Measurements from ENCODE around the gene SLC24A3.
A peak's percentile ranks its signal among the peaks of the same experiment; 100 is the strongest.
"Not testable (repeated sequence)": the region's sequence is repeated elsewhere in the genome, so short reads cannot be mapped to it uniquely, and the experiment has no call there.

The SLC24A3 gene

GRCh38 chr20:19678591-19678990 is 466.1 kb downstream of the SLC24A3 start:
- DNase-seq (ENCODE audit: low spot score): not testable (repeated sequence)

DNA sequence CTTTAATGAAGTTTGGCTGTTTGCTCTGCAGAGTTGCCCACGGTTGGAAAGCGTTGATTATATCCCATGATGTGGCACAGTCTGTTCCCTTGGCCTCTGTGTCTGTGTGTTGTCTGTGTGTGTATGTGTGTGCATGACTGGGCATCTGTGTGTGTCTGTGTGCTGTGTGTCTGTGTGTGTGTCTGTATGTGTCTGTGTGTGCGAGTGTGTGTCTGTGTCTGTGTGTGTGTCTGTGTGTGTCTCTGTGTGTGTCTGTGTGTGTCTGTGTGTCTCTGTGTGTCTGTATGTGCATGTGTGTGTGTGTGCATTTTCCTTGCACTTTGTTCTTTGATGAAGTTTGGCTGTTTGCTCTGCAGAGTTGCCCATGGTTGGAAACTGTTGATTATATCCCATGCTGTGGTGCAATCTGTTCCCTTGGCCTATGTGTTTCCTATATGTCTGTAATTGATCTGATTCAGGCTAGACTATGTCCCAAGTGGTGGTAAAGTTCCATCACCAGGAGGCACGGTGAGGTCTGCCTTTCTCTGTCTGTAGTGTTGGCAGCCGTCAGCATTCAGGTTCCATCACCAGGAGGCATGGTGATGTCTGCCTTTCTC is 467.6 kb downstream of the SLC24A3 start:
- DNase-seq (ENCODE audit: low spot score): no peak

GRCh38 chr20:19682249-19682648 is 469.8 kb downstream of the SLC24A3 start:
- DNase-seq (ENCODE audit: low spot score): no peak

DNA sequence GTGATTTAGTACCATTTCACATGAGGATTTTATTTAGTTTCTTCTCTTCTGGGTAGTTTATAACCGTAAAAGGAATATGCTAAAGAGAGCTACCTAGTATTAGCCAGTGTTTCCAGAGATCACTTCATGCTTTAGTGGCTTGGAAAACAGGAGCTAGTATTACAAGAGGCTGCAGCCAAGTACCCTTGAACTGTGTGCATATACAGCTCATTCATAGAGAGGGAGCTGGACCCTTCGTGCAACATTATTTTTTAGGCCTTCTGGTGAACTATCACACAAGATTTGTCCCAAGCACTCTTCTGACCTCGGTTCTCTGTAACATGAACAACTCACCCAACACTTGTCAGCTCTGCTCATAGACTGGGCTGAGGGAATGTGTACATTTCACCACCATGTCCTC is 470.7 kb downstream of the SLC24A3 start:
- DNase-seq (ENCODE audit: low spot score): no peak

DNA sequence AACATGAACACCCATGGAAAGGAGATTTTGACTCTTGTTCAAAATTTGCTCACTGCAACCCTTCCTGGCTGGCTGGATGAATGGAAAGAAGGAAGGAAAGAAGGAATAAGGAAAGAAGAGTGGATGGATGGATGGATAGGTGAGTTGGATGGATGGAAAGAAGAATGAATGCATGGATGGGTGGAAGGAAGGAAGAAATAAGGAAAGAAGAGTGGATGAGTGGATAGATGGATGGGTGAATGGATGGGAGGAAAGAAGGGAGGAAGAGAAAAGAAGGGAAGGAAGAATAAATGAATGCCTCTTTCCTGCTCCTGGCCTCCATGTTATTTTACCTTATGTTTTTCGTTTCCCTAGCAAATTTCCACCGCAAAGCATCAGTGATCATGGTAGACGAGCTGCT is 471.4 kb downstream of the SLC24A3 start:
- no peak for DNase-seq (ENCODE audit: low spot score)

DNA sequence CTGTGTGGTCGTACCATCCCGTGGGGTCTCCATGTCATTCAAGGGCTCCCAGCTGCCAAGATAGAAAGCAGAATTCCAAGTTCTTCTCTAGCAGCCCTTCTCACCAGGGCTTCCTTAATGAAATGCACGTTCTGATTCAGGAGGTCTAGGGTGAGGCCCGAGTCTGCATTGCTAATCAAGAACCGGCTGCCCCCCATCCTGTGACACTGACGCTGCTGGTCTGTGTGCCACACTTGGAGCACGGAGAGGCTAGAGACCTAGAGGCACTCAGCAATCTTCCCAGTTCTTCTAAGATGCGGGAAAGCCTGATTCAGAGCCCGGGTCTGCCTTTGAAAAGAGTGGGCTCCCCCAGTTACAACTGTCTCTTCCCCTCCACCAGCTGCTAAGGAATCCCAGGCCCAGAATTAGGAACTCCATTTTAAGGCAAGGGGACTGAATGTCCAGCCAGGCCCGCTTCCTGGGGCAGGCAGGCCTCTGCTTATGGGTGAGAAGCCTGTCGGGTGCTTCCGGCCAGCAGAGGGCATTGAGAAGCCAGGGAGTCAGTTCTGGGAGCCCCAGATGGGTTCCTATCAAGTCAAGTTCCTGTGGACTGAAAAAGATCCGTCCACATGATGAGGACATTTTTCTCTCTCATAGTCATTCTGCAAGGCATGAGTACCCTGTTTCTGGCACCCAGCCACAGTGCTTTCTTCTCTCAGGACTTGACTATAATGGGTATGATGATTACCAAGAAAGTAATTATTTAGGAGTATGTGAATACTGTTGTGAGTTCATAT is 475.8 kb downstream of the SLC24A3 start:
- peak; percentile 57 for DNase-seq (ENCODE audit: low spot score)

DNA sequence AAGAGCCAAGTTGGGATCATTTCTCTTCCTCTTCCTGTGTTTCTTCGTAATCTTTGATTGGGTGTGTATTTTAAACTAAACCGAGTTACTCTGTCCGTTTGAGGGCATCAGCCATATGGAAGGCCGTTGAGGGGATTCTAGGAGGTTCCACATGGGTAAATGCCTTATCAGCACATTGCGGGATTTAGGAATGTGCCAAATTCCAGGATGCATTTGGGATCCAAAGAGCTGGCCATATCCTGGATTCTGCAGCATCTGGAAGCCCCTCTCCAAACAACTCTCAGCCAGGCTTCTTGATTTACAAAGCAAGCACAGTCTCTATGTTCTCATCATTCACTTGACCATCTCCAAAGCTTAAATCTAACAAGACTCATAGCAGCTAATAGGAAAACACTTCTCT is 478.0 kb downstream of the SLC24A3 start:
- DNase-seq (ENCODE audit: low spot score): no peak

DNA sequence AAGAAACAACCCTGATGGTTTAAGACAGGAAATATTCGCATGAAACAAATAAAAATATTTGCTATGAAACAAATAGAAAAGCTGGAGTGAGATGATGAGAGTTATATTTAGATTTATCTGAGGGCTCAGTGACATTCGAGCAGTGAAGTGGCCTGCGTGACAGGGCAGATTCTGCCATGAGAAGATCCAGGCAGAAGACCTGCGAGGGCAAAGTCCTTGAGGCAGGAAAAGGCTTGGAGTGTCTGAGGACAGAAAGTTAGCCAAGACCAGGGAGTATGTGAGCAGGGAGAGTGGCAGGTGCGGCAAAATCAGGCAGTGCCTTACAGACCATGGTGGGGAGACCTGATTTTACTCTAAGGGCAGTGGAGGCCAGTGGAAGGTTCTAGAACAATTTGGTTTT is 478.7 kb downstream of the SLC24A3 start:
- no peak for DNase-seq (ENCODE audit: low spot score)

- DNase-seq (ENCODE audit: low spot score): no peak
These were observed 479.7 kb downstream of the SLC24A3 start for GRCh38 chr20:19692100-19692499.

- peak; percentile 60 for DNase-seq (ENCODE audit: low spot score)
These were observed 480.3 kb downstream of the SLC24A3 start for GRCh38 chr20:19692685-19693119.

GRCh38 chr20:19693508-19693907 is 481.1 kb downstream of the SLC24A3 start:
- no peak for DNase-seq (ENCODE audit: low spot score)

GRCh38 chr20:19695081-19695480 is 482.6 kb downstream of the SLC24A3 start:
- no peak for DNase-seq (ENCODE audit: low spot score)

DNA sequence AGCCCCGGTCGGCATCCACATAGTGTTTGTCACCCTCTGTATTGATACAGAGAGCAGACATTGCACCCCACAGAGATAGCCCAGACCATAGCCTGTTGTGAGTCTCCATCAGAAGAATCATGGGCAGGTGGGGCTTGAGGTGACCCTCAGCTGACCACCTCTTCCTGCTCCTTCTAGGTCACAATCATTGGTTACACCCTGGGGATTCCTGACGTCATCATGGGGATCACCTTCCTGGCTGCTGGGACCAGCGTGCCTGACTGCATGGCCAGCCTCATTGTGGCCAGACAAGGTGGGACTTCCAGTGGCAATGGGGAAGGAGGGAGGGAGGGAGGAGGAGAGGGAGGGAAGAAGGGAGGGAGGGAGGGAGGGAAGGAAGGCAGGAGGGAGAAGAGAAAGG is 484.2 kb downstream of the SLC24A3 start:
- no peak for DNase-seq (ENCODE audit: low spot score)

- DNase-seq (ENCODE audit: low spot score): no peak
These were observed 485.0 kb downstream of the SLC24A3 start for GRCh38 chr20:19697415-19697814.

DNA sequence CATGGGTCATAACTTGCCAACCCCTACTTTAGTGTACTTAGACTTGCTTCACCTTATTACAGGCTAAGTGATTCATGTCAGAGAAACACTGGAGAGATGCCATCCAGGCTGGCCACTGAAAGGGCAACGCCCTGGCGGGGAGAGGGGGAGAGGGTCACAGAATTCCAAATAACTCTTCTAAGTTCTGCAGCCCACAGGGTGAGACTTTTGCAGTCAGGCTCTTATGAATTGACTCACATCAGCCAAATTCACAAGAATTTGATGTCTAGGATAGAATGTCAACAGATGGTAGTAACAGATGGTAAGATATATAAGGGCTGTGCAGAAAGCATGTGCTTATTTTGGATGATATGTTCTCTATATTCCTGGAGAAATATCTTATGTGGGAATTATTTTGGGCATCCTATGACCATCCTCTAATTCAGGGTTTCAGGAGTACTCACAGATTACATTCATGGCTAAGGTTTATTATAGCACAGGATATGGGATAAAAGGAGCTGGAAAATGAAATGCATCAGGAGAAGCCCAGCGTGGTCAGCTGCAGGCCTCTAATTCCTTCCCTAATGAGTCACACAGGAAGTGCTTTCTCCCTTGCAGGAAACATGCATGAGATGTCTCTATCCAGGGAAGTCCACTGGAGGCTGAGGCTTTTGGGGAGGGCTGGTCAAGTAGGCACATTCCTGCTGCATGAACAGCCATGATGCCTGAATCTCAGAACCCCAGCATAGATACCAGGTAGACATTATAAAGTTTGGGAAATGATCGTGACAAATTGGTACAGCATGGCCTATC is 486.9 kb downstream of the SLC24A3 start:
- DNase-seq (ENCODE audit: low spot score): peak; percentile 70

- DNase-seq (ENCODE audit: low spot score): no peak
These were observed 489.0 kb downstream of the SLC24A3 start for GRCh38 chr20:19701429-19701828.

DNA sequence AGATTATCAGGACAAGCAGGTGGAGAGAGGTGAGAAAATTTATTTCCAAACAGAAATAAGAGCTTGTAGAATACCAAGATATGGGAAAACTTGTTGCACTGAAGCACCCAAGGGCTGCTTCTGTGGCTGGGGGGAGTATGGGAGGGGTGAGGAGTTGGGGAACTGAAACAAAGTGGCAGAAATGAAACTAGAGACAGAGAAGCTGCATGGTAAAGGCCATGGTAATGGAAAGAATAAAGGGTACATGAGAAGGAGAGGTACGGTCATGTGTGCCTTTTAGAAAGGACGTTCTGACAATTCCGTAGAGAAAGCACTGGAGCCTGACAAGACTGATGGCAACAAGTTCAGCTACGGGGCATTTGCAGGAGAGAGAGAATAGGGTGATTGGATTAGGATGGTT is 494.0 kb downstream of the SLC24A3 start:
- no peak for DNase-seq (ENCODE audit: low spot score)

DNA sequence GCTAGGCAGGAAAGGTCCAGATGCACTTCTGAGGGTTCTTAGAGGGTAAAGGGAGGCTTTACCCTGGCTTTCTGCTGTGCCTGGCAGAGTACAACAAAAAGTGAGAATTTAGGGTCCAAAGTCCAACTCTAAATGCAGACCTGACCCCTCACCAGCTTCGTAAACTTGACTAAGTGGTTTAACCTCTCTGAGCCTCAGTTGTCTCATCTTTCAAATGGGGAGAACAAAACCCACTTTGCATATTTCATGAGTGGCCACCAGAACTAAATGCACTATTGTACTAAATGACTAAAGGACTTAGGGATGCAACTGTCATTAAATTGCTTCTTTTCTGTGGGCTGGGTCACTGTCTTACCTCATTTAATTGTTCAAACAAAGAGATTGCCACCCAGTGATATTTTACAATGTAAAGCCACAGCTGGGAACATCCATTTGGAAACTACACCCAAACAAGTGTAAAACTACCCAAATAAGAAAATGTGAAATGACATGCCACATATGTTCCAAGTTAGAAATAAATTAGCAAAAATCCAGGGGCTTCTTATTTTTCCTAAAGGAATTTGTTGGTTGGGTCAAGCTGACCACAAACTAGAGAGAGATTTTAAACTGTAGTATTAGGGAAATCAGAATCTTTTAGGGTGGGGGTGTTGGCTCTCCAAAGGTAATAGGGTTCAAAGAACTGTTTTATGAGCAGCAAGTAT is 497.3 kb downstream of the SLC24A3 start:
- DNase-seq (ENCODE audit: low spot score): no peak

GRCh38 chr20:19710336-19711120 is 498.1 kb downstream of the SLC24A3 start:
- no peak for DNase-seq (ENCODE audit: low spot score)

DNA sequence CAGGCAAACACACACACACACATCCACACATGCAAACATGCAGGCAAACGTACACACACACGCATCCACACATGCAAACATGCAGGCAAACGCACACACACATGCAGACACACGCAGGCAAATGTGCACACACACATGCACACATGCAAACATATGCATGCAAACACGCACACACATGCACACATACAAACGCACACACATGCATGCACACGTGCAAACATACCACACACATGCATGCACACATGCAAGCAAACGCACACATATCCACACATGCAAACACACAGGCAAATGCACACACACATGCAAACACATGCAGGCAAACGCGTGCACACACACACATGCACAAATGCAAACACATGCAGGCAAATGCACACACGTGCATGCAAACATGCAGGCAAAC is 498.7 kb downstream of the SLC24A3 start:
- no peak for DNase-seq (ENCODE audit: low spot score)

GRCh38 chr20:19712721-19713260 is 500.3 kb downstream of the SLC24A3 start:
- no peak for DNase-seq (ENCODE audit: low spot score)

Data from COLO829 (cell line).